DMS153 (cell line): Measurements from ENCODE around the gene CCDC160.
"Not testable (repeated sequence)": the region's sequence is repeated elsewhere in the genome, so short reads cannot be mapped to it uniquely, and the experiment has no call there.

Source experiments
- DNase-seq: peaks from one replicate; lab custom pipeline; 2025; lab: John Stamatoyannopoulos, UW

CCDC160 gene

DNA sequence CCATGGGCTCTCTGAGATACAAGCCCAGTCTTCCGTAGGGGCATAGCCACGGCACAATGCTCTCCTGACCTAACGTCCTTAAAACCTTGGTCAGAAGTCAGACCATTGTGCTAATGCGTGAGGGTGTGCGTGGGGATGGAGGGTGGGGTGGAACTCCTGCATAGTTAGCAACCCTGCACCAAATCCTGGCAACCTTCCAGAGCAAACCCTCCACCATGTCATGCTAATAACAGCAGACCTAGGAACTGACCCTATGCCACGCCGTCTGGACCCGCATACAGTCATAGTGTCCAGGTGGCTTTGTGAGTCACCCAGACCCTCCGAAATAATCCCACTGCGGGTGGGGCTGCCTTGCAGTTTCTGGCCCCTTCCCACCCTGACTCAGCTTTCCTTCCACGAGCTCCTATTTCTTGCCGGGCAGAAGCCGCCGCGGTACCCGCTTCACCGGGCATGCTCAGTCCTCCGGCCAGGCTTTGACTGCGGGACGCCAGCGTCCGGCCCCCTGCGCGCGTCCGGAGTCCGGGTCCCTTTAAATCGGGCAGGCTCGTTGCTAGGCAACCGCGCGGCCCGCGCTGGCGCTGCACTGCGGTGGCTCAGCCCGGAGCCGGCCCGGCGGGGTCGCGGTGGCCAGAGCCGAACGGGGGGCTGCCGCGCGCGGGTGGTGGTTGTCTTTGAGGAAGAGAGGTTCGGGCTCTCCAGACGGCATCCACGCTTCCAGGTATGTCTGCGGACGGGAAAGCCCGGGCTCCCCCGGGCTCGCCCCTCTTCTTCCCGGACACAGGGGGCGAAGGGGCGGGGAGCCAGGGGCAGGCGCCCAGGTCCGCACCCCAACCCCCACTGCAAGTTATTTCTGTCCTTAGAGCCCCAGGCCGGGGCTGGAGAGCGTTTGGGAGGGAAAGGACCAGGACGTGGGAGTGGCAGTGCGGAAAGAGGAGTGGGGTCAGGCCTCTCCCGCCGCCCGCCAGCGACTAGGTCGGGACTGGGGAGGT lies at the start of gene CCDC160:
TSS of gene CCDC160 (plus strand) at position 557 of the 989 bp plus-strand sequence. CDS start 7,619 bp downstream, outside the sequence.
- no peak for DNase-seq

DNA sequence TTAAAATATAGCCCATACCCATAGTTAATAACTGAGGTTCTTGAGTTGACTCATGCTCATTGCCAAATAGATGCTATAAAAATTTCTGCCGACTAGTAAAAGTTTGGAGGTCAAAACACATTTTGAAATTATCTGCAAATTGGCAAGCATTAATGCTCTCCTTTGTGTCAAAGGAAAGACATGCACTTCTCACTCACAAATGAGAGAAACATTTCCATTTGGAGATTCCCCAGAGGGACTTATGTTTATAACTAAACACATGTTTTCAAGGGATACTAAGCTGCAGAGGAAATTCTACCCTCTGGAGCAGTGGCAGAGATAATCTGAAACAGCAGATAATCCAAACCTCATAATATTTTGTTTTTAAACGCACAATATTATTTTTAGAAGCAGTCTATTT lies 45.7 kb upstream of the CCDC160 start:
- no peak for DNase-seq

DNA sequence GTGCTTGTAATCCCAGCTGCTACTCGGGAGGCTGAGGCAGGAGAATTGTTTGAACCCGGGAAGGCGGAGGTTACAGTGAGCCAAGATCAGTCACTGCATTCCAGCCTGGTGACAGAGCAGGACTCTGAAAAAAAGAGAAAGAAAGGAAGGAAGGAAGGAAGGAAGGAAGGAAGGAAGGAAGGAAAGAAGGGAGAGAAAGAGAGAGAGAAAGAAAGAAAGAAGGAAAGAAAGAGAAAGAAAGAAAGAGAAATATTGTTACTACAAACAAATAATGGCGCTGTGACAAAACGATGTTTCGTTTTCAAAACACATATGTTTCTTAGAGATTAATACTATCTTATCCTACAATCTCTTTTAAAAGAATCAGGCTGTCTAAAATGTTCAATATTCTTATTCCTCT lies 42.1 kb upstream of the CCDC160 start:
- no peak for DNase-seq

DNA sequence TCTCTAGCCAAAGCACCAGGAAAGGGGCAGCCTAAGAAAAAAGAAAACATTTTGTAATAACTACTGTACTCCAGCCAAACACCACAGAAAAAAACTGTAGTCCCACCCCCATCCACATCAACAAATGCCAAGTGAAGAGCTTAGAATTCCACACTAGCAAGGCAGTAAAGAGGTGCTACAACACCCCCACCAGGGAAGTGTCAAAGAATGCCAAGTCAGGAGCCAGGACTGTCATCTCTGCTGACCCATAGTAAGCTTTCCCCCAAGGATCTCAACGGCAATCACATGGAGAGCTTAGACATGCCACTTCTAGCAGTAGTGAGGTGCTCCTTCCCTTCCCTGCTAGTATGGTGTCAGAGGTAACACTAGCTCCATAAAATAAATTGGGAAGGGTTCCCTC lies 34.4 kb upstream of the CCDC160 start:
- DNase-seq = no peak

DNA sequence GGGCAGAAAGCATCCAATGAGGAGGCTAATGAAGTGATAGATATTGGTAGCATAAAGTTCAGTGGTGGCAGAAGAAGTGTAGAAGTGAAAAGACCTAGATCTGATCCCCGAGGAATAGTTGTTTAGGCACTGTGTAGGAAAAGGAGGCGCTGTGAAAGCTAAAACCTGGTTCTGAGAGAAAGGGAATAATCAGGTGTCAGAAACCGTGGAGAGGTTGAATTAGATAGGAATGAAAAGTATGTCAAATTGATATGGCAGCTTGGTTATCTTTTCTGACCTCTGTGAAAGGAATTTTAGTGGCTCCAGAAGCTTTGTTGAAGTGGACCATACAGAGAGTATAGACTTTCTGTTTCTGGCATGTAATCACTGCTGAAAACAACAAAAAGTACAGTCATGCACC lies 30.8 kb upstream of the CCDC160 start:
- DNase-seq = no peak

DNA sequence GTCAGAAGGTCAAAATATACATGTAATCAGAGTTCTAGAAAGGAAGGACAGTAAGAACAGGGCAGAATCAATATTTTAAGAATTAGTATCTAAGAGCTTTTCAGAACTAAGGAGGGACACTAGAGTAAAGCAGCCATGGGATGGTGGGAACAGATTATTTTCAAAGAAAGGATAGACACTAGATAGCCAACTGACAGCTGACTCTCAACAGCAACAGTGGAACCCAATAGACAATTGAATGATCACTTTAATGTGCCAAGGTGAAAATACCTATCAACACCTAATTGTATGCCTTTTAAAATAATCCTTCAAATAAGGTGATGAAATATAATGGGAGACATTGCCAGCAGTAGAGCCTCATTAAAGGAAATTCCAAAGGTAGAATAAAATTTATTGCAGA lies 26.5 kb upstream of the CCDC160 start:
- DNase-seq = no peak

DNA sequence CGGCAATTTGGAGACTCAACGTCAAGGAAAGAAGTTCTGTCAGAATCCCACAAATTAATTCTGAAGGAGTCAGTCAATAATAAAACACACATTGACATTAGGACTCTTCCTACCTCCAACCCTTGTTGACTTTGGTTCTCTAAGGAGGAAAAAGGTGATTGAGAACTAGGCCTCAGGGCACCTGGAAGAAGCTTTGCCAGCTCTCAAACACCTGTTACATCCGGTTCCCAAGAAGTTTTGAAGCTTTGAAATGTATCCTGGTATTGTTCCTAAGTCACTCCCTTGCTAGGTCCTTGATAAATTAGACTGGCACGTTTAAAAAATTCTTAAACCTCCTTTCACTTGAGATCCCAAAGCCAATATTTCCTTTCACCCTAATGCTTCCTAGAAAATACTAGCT lies 1.7 kb upstream of the CCDC160 start:
- no peak for DNase-seq

DNA sequence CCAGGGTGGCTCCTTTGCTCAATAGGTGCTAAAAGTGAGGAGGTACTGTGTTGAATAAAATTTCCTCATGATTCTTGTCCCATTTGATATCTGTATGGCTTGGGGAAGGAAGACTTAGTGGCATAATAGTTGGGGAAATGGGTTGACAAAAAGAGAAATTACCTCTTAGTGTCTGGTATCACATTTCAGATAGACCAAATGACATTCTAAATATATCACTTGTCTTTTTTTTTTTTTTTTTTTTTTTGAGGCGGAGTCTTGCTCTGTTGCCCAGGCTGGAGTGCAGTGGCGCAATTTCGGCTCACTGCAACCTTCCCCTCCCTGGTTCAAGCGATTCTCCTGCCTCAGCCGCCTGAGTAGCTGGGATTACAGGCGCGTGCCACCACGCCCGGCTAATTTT lies 1.2 kb downstream of the CCDC160 start:
- DNase-seq = not testable (repeated sequence)

DNA sequence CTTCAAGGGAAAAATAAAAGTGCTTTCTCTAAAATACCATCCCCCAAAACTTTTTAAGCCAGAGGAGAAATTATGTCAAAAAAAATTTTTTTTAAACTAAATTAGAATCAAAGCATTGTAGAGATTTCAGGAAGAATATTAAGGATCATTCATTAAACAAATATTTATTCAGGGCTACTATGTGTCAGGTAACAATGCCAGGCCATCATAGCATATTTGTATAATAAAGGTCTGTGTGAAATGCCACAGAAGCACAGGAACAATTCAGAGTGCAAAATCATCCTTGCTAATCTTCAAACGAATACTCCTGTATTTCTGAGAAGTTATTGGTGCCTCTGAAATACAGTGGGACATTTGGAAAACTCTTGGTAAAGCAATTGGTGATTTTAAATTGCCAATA lies 2.0 kb downstream of the CCDC160 start:
- no peak for DNase-seq

DNA sequence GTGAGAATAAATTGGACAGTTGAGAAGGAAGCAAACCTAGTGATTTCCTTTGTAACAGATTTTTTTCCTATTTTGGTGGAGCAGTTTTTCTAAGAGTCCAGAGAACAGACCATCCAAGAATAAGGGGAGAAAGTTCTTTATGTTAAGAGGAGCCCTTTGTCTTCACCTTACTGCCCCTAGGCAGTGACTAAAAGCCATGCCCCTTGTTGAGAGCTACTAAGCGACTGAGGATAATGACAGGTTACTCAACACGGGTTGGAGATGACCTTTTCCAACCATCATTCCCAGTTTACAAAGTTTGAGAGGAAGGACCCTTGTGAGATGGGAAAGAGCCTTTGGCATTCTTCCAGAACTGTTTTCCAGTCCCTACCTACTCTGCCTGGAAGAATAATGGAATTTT lies 3.2 kb downstream of the CCDC160 start:
- DNase-seq = no peak

DNA sequence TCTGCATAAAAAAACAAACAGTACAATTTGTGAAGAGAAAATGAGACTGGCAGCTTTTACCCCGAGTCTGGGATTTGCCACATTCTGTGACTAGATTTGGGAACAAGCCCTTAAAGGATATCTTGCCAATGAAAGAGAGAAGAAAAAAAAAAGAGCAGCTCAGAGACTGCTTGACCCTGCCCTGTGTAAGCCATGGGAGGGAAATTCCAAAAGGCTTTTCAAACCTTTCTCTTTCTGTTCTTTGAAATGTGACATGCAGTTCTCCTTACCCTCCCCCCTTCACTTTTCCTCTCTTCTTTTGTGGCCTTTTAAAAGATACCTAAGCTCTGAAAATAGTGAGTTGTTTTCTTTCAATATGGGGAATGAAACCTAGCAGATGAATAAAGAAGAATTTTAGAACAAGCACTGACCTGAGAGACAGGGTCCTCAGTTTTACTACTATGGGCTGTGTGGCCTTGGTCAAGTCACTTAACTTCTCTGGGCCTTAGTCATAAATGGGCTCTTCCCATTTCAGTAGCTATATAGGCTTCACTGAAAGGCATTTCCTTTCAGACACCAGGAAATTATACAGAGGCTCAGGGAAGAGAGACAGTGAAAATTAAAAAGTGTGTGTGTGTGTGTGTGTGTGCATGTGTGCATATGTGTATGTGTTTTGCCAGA lies 5.1 kb downstream of the CCDC160 start:
- no peak for DNase-seq

DNA sequence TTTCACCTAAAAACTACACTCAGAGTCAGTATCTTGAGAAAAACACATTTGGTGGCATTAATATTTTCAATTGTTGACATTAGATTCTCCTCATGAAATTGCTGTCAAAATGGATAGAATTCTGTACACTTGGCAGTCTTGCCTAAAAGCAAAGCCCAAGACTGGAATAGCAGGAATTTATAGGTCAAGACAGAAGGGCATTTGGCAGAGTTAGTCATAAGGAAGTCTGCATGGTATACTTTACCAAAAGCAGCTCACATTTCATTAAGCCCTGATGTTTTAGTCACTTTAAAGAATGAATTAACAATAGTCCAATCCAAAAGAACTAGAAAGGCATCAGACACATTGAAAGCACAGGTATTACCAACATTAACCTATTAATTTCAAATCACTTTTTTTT lies 7.1 kb downstream of the CCDC160 start:
- DNase-seq = no peak

DNA sequence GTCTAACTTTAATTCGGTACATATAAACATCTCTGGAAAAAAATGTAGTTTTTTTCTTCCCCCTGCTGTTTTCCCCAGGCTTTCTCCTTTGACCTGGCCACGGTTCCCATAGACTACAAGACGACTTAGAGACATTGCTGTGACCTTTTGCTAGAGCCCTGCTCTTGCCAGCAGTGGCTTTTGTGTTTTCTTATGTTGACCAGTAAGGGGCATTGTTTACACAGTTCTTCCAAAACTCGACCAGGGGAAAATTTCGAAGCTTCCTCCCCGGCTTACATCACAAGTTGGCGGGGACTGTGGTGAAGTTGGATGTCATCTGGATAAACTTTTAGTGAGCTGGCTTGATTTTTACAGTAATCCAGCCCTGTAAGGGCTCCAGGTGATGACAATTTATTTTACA lies 9.3 kb downstream of the CCDC160 start:
- no peak for DNase-seq

DNA sequence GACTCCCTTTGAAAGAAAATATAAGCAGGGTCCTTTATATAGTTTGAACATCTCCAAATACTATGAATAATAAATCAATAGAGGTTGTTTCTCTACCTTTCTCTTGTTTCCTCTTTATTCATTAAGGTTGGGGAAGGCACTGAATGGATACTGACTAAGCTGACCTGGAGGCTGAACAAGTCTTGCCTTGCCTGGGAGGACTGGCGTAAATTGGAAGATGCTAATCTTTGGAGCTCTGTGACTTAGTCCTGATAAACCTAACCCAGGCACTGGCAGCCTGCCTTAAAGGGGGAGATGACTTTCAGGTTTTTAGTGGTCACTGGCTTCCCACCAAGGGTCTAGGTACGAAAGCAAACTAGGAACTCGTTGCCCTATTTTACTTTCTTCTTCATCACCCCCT lies 10.5 kb downstream of the CCDC160 start:
- no peak for DNase-seq

DNA sequence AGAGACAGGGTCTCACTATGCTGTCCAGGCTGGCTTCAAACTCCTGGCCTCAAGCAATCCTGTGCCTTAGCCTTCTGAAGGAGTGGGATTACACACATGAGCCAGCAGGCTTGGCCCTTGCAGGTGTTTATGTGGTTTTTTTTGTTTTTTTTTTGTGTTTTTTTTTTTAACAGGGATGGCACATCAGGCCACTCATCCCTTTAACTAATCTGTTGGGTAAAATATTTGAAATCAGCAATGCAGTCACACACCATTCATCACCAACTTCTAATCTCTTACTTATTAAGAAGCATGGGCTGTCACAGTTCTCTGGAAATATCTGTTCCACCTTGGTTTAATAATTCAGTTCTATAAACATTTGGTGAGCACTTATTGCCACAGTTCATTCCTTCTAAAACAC lies 12.3 kb downstream of the CCDC160 start:
- DNase-seq = no peak

DNA sequence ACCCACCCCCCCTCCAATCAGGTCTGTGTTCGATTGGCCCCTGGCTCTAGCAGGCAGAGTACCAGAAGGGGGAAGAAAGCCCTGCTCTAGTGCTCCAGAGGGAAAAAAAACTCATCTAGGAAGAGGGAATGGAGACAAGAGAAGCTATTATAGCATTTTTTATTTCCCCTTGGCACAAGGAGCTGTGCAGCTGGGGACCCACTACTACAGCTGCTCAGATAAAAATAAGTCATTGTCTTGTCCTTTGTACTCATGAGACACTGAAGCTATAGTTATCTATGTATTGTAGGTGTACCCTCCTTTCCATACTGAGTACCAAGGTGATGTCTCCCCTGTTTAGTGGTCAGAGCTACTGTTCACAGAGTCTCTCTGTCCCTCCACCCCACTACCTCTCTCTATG lies 14.3 kb downstream of the CCDC160 start:
- DNase-seq = no peak

DNA sequence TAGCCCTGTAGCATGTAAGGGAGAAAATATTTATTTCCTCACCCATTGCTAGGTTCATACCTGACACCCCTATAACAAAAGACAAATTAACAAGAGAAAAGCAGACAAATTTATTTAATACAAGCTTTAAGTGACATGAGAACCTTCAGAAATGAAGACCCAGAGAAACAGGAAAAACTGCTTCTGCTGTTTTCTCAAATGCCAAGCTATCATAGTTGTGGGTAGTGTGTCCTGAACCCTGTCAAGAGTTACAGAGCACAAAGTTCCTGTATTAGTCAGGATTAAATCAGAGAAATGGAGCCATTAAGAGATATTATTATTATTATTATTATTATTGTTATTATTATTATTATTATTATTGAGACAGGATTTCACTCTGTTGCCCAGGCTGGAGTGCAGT lies 17.5 kb downstream of the CCDC160 start:
- DNase-seq = no peak

DNA sequence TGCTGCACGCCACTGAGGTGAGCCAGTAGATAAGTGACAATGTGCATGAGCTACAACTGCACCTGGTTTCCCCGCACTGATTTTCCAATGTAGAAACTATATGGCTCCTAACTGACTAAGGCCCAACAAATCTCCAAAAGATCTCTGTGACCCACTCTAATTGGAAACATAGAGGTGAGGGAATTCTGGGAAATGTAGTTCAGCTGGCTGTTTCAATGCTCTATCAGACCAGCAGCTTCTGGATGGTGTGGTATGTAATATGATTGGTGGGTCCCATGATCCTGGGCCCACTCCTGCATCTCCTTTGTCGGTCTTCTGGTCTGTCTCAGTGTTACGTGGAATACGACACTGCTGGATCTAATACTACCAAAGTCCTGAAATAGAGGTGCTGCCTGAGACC lies 18.6 kb downstream of the CCDC160 start:
- no peak for DNase-seq

DNA sequence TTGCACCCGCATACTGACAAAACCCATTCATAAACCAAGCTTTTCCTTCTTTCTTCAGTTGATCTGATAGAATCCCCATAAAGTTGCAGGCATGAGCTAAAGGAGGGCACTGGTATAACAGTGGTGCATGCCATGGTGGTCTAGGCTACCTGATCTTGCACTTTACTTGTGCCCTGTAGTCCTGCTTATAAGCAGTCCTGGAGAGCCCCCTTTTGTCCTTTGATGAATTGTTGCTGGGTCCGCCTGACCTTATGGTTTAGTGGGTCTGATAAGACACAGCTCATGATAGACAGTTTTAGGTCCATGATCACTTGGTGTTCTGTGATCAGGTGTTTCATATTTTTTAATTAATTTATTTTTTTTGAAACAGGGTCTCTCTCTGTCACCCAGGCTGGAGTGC lies 19.7 kb downstream of the CCDC160 start:
- DNase-seq = no peak

DNA sequence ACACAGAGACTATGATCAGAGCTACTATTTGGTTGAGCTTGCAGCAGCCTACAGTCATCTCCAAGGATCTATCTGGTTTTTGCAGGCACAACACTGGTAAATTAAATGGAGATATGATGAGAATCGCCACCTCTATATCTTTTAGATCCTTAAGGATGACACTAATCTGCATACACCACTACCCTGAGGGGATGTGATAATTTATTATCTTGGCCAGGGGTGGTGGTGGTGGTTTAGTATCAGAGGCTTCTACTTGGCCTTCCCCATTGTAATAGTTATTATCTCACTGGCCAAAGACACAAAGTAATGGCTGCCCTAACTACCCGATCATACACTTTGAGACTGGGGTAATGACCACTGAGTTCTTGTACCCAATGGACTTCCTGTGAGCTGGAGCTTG lies 21.2 kb downstream of the CCDC160 start:
- no peak for DNase-seq

DNA sequence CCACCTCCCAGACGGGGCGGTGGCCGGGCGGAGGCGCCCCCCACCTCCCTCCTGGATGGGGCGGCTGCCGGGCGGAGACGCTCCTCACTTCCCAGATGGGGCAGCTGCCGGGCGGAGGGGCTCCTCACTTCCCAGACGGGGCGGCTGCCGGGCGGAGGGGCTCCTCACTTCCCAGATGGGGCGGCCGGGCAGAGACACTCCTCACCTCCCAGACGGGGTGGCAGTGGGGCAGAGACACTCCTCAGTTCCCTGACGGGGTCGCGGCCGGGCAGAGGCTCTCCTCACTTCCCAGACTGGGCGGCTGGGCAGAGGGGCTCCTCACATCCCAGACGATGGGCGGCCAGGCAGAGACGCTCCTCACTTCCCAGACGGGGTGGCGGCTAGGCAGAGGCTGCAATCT lies 49.0 kb downstream of the CCDC160 start:
- not testable (repeated sequence) for DNase-seq

DNA sequence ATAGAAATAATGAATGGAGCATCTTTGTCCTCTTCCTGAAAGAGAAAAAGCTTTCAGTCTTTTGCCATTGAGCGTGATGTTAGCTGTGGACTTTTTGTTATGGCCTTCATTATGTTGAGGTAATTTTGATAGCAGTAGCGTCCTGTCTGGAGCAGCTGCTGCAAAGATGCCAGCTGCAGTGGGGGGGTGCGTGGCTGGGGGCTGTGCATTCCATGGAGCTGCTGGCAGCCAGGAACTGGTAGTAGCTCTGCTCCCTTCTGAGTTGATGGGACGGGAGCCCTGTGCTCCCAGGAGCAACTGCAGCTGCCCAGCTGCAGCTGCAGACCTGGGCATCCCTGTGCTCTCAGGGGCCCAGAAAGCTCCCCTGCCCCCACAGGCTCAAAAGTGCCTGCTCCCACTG lies 50.4 kb downstream of the CCDC160 start:
- DNase-seq = no peak

DNA sequence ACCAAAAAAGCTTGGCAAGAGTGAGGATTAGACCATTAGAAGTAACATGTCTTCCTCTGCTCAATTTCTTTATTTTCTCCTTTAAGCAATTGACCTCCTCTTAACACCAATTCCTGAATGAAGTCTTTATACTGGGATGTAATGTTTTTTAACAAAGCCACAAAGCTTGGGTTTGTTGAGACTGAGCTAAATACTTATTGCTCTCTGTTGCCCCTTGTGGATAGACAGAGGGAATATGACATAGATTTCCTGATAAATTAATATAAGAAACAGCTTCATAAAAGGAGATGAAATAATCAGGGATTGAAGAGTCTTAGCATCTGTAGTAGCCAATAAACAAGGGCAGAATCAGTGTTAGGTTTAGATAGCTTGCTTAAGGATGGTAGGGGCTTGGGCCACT lies 57.6 kb downstream of the CCDC160 start:
- DNase-seq = no peak
